ENCODE data around the gene CDC40. TPM values are rescaled to one million over a fixed set of nuclear protein-coding genes. Genes with fewer than 3 reads are reported as not detected.
"Not testable (repeated sequence)": the region's sequence is repeated elsewhere in the genome, so short reads cannot be mapped to it uniquely, and the experiment has no call there.

The CDC40 gene
- total RNA-seq, 1 experiment from 2014 or later: 25.5 TPM

DNA sequence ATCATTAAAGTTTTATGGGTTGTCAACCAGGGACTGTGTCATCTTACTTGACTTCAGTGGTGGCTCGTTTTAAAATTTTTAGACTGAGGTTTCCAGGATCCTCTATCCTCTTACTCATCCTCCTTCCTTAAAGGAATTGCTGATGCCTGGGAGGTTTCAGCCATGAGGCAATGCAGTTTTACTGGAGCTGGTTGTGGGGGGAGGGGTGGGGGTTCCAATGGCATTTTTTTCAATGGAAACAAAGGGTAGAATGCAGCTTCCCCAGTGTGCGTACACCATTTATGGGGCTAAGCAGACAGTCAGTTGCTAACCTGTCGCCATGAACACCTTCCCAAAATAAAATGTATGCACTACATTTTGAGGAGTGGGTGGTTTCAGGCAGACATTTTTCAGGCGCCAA is 89.9 kb downstream of the CDC40 start:
- DNase-seq (ENCODE audit: low read depth): no peak

DNA sequence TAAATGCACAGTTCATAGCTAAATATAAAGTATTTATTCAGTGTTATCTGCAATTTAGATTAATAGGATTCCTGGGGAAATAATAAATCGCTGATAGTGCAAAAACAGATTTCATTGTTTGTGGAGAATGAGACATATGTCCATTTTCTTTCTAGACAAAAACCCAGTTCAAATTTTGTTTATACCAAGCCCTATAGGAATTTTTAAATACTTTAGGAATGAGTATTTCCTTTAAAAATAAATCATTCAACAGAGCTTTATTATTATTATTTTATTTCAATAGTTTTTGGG is 91.5 kb downstream of the CDC40 start:
- no peak for DNase-seq (ENCODE audit: low read depth)

DNA sequence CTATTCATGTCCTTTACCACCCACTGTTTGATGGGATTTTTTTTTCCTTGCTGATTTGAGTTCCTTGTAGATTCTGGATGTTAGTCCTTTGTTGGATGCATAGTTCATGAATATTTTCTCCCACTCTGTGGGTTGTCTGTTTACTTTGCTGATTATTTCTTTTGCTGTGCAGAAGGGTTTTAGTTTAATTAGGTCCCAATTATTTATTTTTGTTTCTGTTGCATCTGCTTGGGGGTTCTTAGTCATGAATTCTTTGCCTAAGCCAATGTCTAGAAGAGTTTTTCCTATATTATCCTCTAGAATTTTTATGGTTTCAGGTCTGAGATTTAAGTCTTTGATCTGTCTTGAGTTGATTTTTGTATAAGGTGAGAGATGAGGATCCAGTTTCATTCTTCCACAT is 92.6 kb downstream of the CDC40 start:
- not testable (repeated sequence) for DNase-seq (ENCODE audit: low read depth)

DNA sequence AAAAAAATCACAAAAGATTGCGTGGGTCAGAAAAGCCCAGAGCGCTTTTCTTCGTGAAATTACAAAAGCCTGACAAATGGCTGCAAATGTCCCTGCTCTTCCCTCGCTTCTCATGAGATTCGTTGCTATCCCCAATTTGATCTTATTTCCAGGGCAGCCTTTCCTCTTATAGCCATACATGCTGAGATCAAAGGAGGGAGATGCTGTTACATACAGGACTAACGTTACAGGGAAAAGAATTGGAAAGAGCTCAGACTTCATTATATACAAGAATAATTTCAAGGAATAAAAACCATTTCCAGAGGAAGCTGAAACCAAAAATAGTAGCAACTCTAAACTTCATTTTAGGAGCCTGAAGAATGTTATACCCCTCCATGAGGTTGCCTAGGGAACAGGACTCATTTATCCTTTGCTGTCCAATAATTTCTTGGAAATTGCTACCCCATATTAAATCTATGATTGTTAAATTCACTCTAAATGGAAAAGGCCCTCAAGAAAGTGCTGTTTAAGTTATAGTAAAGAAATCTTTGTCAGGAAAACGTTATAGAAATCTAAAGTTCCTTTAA is 97.0 kb downstream of the CDC40 start:
- no peak for DNase-seq (ENCODE audit: low read depth)

Other genes with a start within 250 kb of the CDC40 start
- gene GPR6, start 202.1 kb upstream of the CDC40 start, total RNA-seq (2014; rRNA removed; shearing (Covaris generic)): not detected in 2 replicates
- 10.1 and 19.0 TPM in 2 replicates for gene WASF1, start 757 bp upstream of the CDC40 start, total RNA-seq (2014; rRNA removed; shearing (Covaris generic))
- not detected in 2 replicates for gene METTL24, start 177.9 kb downstream of the CDC40 start, total RNA-seq (2014; rRNA removed; shearing (Covaris generic))
- 5.5 and 6.0 TPM in 2 replicates for gene DDO, start 235.1 kb downstream of the CDC40 start, total RNA-seq (2014; rRNA removed; shearing (Covaris generic))